ENCODE data around the gene ZNF688. TPM values are rescaled to one million over a fixed set of nuclear protein-coding genes. Genes with fewer than 3 reads are reported as not detected.

The ZNF688 gene
- total RNA-seq, 1 experiment from 2014 or later = 3.6 TPM

GRCh38 chr16:30619638-30620037 is 48.1 kb upstream of the ZNF688 start:
- CTCF ChIA-PET = interaction anchor here (1.2 kb wide), 1 partner anchor 210 kb away, joined by 3 read pairs; no protein-coding TSS in a partner anchor
- H3K9ac ChIP-seq (ENCODE audit: low read length) = no peak overlapping the region
- no peaks in the 10 kb centered on the region for H3K9me2 ChIP-seq (ENCODE audit: insufficient read depth)
- POLR2A ChIA-PET = interaction anchor here (0.6 kb wide), 1 partner anchor 16 kb away, joined by 6 read pairs; no protein-coding TSS in a partner anchor
- H3K36me3 ChIP-seq (ENCODE audit: control insufficient read depth in 1 of 2, insufficient read depth in 2 of 2, low read length in 2 of 2) = no peaks in the 10 kb centered on the region
- no peak for DNase-seq (ENCODE audit: low read depth, low spot score)
- H3K4me3 ChIP-seq (replicated peaks in 1 of 2; ENCODE audit: low read depth in 1 of 2, low read length in 2 of 2) = no peak overlapping the region
- no peak overlapping the region for H2AFZ ChIP-seq (ENCODE audit: low read depth, low read length, poor library complexity, severe bottlenecking)
- no TSS peak for BruUV-seq (replicated peaks)
- H3K79me2 ChIP-seq (ENCODE audit: insufficient read depth, low read length) = no peaks in the 10 kb centered on the region
- intact Hi-C loops (cut with micrococcal nuclease) = no loop called here
- peaks cover 0 to 9% of the 10 kb centered on the region in 2 experiments; a peak in 2 of 4 replicates for H3K9me3 ChIP-seq (ENCODE audit: control insufficient read depth in 1 of 2, insufficient read depth in 1 of 2, low read depth in 1 of 2, low read length in 2 of 2)
- no peak overlapping the region for H3K27ac ChIP-seq (ENCODE audit: low read depth, low read length)
- RAD21 ChIA-PET (ENCODE audit: low non-redundant PET in 1 of 2, low total read pairs in 2 of 2, uncharacterized antibody in 2 of 2, unreplicated experiment in 2 of 2) = no interaction called here
- no peak for TF ChIP-seq ATF3 (IDR thresholded peaks at IDR 0.05)
- no peak for TF ChIP-seq MAX (IDR thresholded peaks at IDR 0.05)
- no peak for TF ChIP-seq SRF (IDR thresholded peaks at IDR 0.05; ENCODE audit: low read depth)
- TF ChIP-seq EGR1 (IDR thresholded peaks at IDR 0.05; ENCODE audit: low read depth) = no peak
- no peak for TF ChIP-seq TCF7L2 (IDR thresholded peaks at IDR 0.05; ENCODE audit: borderline replicate concordance, extremely low read depth, insufficient read depth, insufficient read length)
- TF ChIP-seq YY1 (IDR thresholded peaks at IDR 0.05; ENCODE audit: extremely low read depth, insufficient replicate concordance, low read depth, low read length) = no peak
- no peak for TF ChIP-seq SIN3A (IDR thresholded peaks at IDR 0.05; ENCODE audit: low read depth)
- no peak for TF ChIP-seq POLR2A (IDR thresholded peaks at IDR 0.05; ENCODE audit: borderline replicate concordance, extremely low read depth, insufficient read depth, insufficient read length)
- ATAC-seq = no peak
- no peaks in the 10 kb centered on the region for H3K27me3 ChIP-seq (ENCODE audit: insufficient read depth, low read length)
- H3K4me2 ChIP-seq (ENCODE audit: low read length) = no peak overlapping the region
- peaks cover 0 to 4% of the 10 kb centered on the region in 2 experiments; a peak in 1 of 4 replicates for H3K4me1 ChIP-seq (ENCODE audit: control insufficient read depth in 1 of 2, insufficient read depth in 2 of 2, low read length in 2 of 2)
- H4K20me1 ChIP-seq (ENCODE audit: insufficient read depth) = no peaks in the 10 kb centered on the region

GRCh38 chr16:30619202-30619601 is 47.7 kb upstream of the ZNF688 start:
- intact Hi-C loops (cut with micrococcal nuclease) = no loop called here
- ATAC-seq (no peak), DNase-seq (ENCODE audit: low read depth, low spot score) (no peak)
- RAD21 ChIA-PET (ENCODE audit: low non-redundant PET in 1 of 2, low total read pairs in 2 of 2, uncharacterized antibody in 2 of 2, unreplicated experiment in 2 of 2) = no interaction called here
- peaks cover 0 to 9% of the 10 kb centered on the region in 2 experiments; a peak in 2 of 4 replicates for H3K9me3 ChIP-seq (ENCODE audit: control insufficient read depth in 1 of 2, insufficient read depth in 1 of 2, low read depth in 1 of 2, low read length in 2 of 2)
- H3K9ac ChIP-seq (ENCODE audit: low read length) = no peak overlapping the region
- CTCF ChIA-PET = interaction anchor here (1.2 kb wide), 1 partner anchor 210 kb away, joined by 3 read pairs; no protein-coding TSS in a partner anchor
- no peak overlapping the region for H3K4me2 ChIP-seq (ENCODE audit: low read length)
- POLR2A ChIA-PET = no interaction called here
- H3K36me3 ChIP-seq (ENCODE audit: control insufficient read depth in 1 of 2, insufficient read depth in 2 of 2, low read length in 2 of 2) = no peaks in the 10 kb centered on the region
- H3K27ac ChIP-seq (ENCODE audit: low read depth, low read length) = no peak overlapping the region
- no peak overlapping the region for H2AFZ ChIP-seq (ENCODE audit: low read depth, low read length, poor library complexity, severe bottlenecking)
- H3K4me3 ChIP-seq (replicated peaks in 1 of 2; ENCODE audit: low read depth in 1 of 2, low read length in 2 of 2) = no peak overlapping the region
- H3K9me2 ChIP-seq (ENCODE audit: insufficient read depth) = no peaks in the 10 kb centered on the region
- peaks cover 0 to 4% of the 10 kb centered on the region in 2 experiments; a peak in 1 of 4 replicates for H3K4me1 ChIP-seq (ENCODE audit: control insufficient read depth in 1 of 2, insufficient read depth in 2 of 2, low read length in 2 of 2)
- TF ChIP-seq REST (IDR thresholded peaks at IDR 0.05; ENCODE audit: low read depth) (no peak), CTCF (IDR thresholded peaks at IDR 0.05 in 2 of 3, conservative IDR thresholded peaks at IDR 0.05 in 1 of 3; ENCODE audit: borderline replicate concordance in 1 of 3, insufficient read depth in 1 of 3, low read depth in 2 of 3, low read length in 2 of 3) (no peak), ZNF274 (IDR thresholded peaks at IDR 0.05; ENCODE audit: low read depth, low read length) (no peak), ELF1 (IDR thresholded peaks at IDR 0.05; ENCODE audit: borderline replicate concordance, low read depth) (no peak), TCF7L2 (IDR thresholded peaks at IDR 0.05; ENCODE audit: borderline replicate concordance, extremely low read depth, insufficient read depth, insufficient read length) (no peak), SIN3A (IDR thresholded peaks at IDR 0.05; ENCODE audit: low read depth) (no peak), SP1 (IDR thresholded peaks at IDR 0.05; ENCODE audit: low read depth) (no peak)
- BruUV-seq (replicated peaks) = no TSS peak
- no peaks in the 10 kb centered on the region for H3K27me3 ChIP-seq (ENCODE audit: insufficient read depth, low read length)
- no peaks in the 10 kb centered on the region for H3K79me2 ChIP-seq (ENCODE audit: insufficient read depth, low read length)
- H4K20me1 ChIP-seq (ENCODE audit: insufficient read depth) = no peaks in the 10 kb centered on the region

Data from HCT116 (cell line).